ENCODE data around the gene COPS9.

COPS9 gene

GRCh38 chr2:240139666-240140393 lies 3.7 kb upstream of the COPS9 start:
- H3K9ac ChIP-seq, result 0 out of 22 replicates have a peak overlapping the region, but pooled peaks of 2 of the 11 experiments have one; percentile 8 to 29
- peaks cover 0 to 12% (median 4%) of the 10 kb centered on the region in 11 experiments; a peak in 10 of 22 replicates for H3K27me3 ChIP-seq
- no peak overlapping the region for H3K4me3 ChIP-seq
- no peak overlapping the region for H3K27ac ChIP-seq
- H3K4me2 ChIP-seq, result no peak overlapping the region
- peaks cover 13 to 25% (median 19%) of the 10 kb centered on the region in 10 experiments for H3K4me1 ChIP-seq
- H4K20me1 ChIP-seq, result peaks cover 0 to 10% (median 7%) of the 10 kb centered on the region in 11 experiments; a peak in 17 of 22 replicates
- TF ChIP-seq Cebpa-rat (IDR thresholded peaks at IDR 0.05), result no peak
- H3K9me3 ChIP-seq (replicated peaks in 1 of 11), result no peaks in the 10 kb centered on the region
- H3K36me3 ChIP-seq, result no peaks in the 10 kb centered on the region

DNA sequence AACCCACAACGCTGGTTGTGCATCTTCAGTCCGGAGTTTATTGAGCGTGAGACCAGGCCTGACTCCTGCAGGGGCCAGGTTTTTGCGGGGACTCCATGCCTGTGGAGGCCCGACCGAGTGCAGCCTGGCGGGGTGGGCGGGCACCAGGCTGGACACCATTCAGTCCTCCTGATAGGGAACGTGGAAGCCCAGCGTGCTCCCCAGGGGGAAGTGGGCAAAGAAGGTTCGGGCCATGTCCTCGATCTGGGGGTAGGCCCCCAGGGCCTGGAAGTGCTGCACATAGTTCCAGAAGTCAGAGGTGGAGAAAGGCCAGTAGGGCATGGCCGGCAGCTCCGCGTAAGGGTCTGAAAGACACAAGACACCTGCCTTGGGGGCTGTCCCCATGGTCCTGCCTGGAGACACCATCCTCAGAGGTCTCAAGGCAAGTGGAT lies 2.9 kb upstream of the COPS9 start:
- Histone ChIP-seq H3K9me3 (replicated peaks in 1 of 11) (no peaks in the 10 kb centered on the region), H3K4me3 (no peak overlapping the region), H3K36me3 (peaks cover 0 to 7% (median 2%) of the 10 kb centered on the region in 11 experiments; a peak in 13 of 22 replicates), H3K4me2 (no peak overlapping the region), H3K27me3 (peaks cover 0 to 12% (median 4%) of the 10 kb centered on the region in 11 experiments; a peak in 10 of 22 replicates), H3K9ac (no peak overlapping the region), H3K27ac (no peak overlapping the region), H3K4me1 (peaks cover 16 to 25% (median 21%) of the 10 kb centered on the region in 10 experiments), H4K20me1 (peaks cover 0 to 18% (median 15%) of the 10 kb centered on the region in 11 experiments; a peak in 17 of 22 replicates)
- TF ChIP-seq Cebpa-rat (IDR thresholded peaks at IDR 0.05), result no peak

GRCh38 chr2:240138254-240138984 lies 2.3 kb upstream of the COPS9 start:
- H4K20me1 ChIP-seq, result peaks cover 0 to 24% (median 21%) of the 10 kb centered on the region in 11 experiments; a peak in 17 of 22 replicates
- H3K9ac ChIP-seq, result no peak overlapping the region
- TF ChIP-seq Cebpa-rat (IDR thresholded peaks at IDR 0.05), result no peak
- peaks cover 5 to 13% (median 8%) of the 10 kb centered on the region in 11 experiments for H3K36me3 ChIP-seq
- H3K4me3 ChIP-seq, result no peak overlapping the region
- no peaks in the 10 kb centered on the region for H3K9me3 ChIP-seq (replicated peaks in 1 of 11)
- H3K4me1 ChIP-seq, result peaks cover 13 to 23% (median 18%) of the 10 kb centered on the region in 10 experiments
- H3K27me3 ChIP-seq, result peaks cover 0 to 12% (median 4%) of the 10 kb centered on the region in 11 experiments; a peak in 10 of 22 replicates
- no peak overlapping the region for H3K27ac ChIP-seq
- H3K4me2 ChIP-seq, result no peak overlapping the region

DNA sequence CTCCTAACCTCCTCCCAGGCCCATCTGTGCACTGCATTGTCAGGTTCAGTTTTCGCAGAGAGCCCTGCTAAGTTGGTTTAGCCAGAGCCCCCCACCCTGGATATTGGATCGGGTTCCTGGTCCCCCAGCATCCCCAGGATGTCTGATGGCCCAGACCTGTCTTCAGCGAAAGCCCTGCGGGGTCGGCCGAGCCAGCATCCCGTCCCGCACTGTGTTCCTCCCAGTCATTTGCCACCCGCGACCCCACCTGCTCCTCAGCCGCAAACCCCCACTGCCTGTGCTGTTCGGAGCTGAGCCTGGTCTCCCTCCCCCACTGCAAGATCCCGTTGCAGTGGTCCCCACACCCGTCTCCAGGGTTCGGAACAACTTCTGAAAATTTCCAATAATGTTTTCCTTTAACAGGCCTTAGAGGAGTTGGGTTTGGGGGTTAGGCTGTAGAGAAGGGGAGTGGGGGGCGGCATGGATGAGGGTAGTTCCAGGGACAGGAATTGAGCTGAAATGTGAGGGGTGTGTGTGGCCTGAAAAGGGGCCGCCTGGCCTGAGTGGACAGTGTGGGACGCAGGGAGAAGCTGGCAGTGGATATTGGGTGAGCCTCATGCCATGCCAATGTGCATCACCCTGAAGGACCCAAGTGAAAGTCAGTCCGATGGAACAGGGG lies 1.6 kb upstream of the COPS9 start:
- Histone ChIP-seq H3K27me3 (peaks cover 0 to 12% (median 4%) of the 10 kb centered on the region in 11 experiments; a peak in 10 of 22 replicates), H3K4me3 (no peak overlapping the region), H3K27ac (no peak overlapping the region), H4K20me1 (peaks cover 0 to 30% (median 25%) of the 10 kb centered on the region in 11 experiments; a peak in 17 of 22 replicates), H3K9me3 (replicated peaks in 1 of 11) (no peaks in the 10 kb centered on the region), H3K4me2 (no peak overlapping the region), H3K9ac (no peak overlapping the region), H3K36me3 (peaks cover 12 to 20% (median 15%) of the 10 kb centered on the region in 11 experiments), H3K4me1 (peaks cover 13 to 23% (median 18%) of the 10 kb centered on the region in 10 experiments)
- TF ChIP-seq Cebpa-rat (IDR thresholded peaks at IDR 0.05), result no peak

DNA sequence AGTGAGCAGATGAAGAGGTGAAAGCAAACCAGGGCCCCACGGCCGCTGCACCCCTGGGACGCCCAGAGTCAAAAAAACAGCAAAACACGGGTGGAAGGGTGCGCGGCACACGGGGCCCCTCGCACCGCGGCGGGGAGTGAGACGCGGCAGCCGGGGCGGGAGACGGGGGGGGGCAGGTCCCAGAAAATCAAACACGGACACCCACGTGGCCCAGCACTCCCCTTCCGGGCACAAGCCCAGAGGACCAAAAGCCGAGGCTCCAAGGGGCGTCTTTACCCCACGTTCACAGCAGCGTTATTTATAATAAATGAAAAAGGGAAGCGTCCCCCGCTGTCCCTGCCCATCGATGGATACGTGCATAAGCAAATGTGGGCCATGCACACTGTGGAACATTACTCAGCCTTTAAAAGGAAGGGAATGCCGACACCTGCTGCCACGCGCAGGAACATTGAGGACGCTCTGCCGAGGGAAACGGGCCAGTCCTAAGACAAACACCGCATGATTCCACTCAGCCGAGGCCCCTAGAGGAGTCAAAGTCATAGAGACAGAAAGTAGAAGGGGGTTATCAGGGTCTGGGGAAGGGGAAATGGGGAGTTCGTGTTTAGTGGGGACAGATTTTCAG lies 677 bp upstream of the COPS9 start:
- H3K4me3 ChIP-seq, result peak overlapping the region; percentile 84 to 97 (median 90)
- H3K27me3 ChIP-seq, result peaks cover 0 to 12% (median 4%) of the 10 kb centered on the region in 11 experiments; a peak in 10 of 22 replicates
- peaks cover 13 to 23% (median 18%) of the 10 kb centered on the region in 10 experiments for H3K4me1 ChIP-seq
- TF ChIP-seq Cebpa-rat (IDR thresholded peaks at IDR 0.05), result no peak
- peaks cover 0 to 39% (median 34%) of the 10 kb centered on the region in 11 experiments; a peak in 17 of 22 replicates for H4K20me1 ChIP-seq
- peak overlapping the region in 10 of 11 experiments; percentile 75 to 87 (median 80); a peak in 19 of 22 replicates for H3K27ac ChIP-seq
- H3K4me2 ChIP-seq, result peak overlapping the region; percentile 74 to 99 (median 94)
- peaks cover 22 to 30% (median 24%) of the 10 kb centered on the region in 11 experiments for H3K36me3 ChIP-seq
- peak overlapping the region; percentile 86 to 95 (median 90) for H3K9ac ChIP-seq
- no peaks in the 10 kb centered on the region for H3K9me3 ChIP-seq (replicated peaks in 1 of 11)

- H3K27ac ChIP-seq, result peak overlapping the region; percentile 65 to 87 (median 79); a peak in 21 of 22 replicates
Observed at GRCh38 chr2:240135706-240136012, 446 bp downstream of the COPS9 start.

GRCh38 chr2:240134956-240135520 lies 1.1 kb downstream of the COPS9 start:
- peaks cover 13 to 22% (median 18%) of the 10 kb centered on the region in 10 experiments for H3K4me1 ChIP-seq
- H3K27me3 ChIP-seq, result peaks cover 0 to 12% (median 4%) of the 10 kb centered on the region in 11 experiments; a peak in 10 of 22 replicates
- H3K27ac ChIP-seq, result peak overlapping the region in 10 of 11 experiments; percentile 75 to 87 (median 80); a peak in 19 of 22 replicates
- peak overlapping the region; percentile 84 to 97 (median 90) for H3K4me3 ChIP-seq
- TF ChIP-seq Cebpa-rat (IDR thresholded peaks at IDR 0.05), result no peak
- peaks cover 0 to 56% (median 44%) of the 10 kb centered on the region in 11 experiments; a peak in 18 of 22 replicates for H4K20me1 ChIP-seq
- peak overlapping the region; percentile 89 to 100 (median 98) for H3K4me2 ChIP-seq
- H3K9me3 ChIP-seq (replicated peaks in 1 of 11), result no peaks in the 10 kb centered on the region
- peaks cover 39 to 47% (median 42%) of the 10 kb centered on the region in 11 experiments for H3K36me3 ChIP-seq
- H3K9ac ChIP-seq, result peak overlapping the region; percentile 86 to 95 (median 90)

More at GRCh38 chr2:240135706-240136012, 446 bp downstream of the COPS9 start:
- TF ChIP-seq Cebpa-rat (IDR thresholded peaks at IDR 0.05), result no peak
- Histone ChIP-seq H4K20me1 (peaks cover 0 to 50% (median 43%) of the 10 kb centered on the region in 11 experiments; a peak in 18 of 22 replicates), H3K4me1 (peaks cover 13 to 23% (median 18%) of the 10 kb centered on the region in 10 experiments), H3K4me3 (peak overlapping the region; percentile 84 to 97 (median 90)), H3K9ac (peak overlapping the region; percentile 86 to 95 (median 90)), H3K9me3 (replicated peaks in 1 of 11) (no peaks in the 10 kb centered on the region), H3K36me3 (peaks cover 33 to 41% (median 35%) of the 10 kb centered on the region in 11 experiments), H3K4me2 (peak overlapping the region; percentile 89 to 100 (median 98)), H3K27me3 (peaks cover 0 to 12% (median 4%) of the 10 kb centered on the region in 11 experiments; a peak in 10 of 22 replicates)

Measured in BLaER1 treated with 17β-estradiol and CSF1 and Interleukin-3, amounts not matched to agents 10 nM and 100 nM (cell line).